Uterus (tissue), 4 donors: ENCODE results near the gene ZFP82. TPM values are rescaled to one million over a fixed set of nuclear protein-coding genes. Genes with fewer than 3 reads are reported as not detected.

Experiments used
- DNase-seq, 2 donors: peaks; one replicate each; pipeline ENCODE4 v3.0.0-alpha.2; 2019 to 2020
- H3K27ac ChIP-seq, 2 donors: fragments of 200-600 bp; sonication (generic); 1 replicate in 1 of 2; 2 replicates in 1 of 2; pipeline ENCODE4 v1.5.1; 2016 to 2018
- H3K27me3 ChIP-seq, 2 donors: fragments of 200-600 bp; sonication (generic); one replicate each; pipeline ENCODE4 v1.5.1; 2018 to 2019; ENCODE audit warnings: control low read depth in 1 of 2
- H3K36me3 ChIP-seq, 2 donors: fragments of 200-600 bp; sonication (generic); one replicate each; pipeline ENCODE4 v1.5.1; 2019; ENCODE audit warnings: control low read depth in 1 of 2
- H3K4me1 ChIP-seq, 2 donors: fragments of 200-600 bp; sonication (generic); one replicate each; pipeline ENCODE4 v1.5.1; 2018 to 2019; ENCODE audit warnings: control low read depth in 1 of 2
- H3K4me3 ChIP-seq, 2 donors: fragments of 200-600 bp; sonication (generic); 1 replicate in 1 of 2; 2 replicates in 1 of 2; pipeline ENCODE4 v1.5.1; 2018 to 2019; ENCODE audit warnings: mild to moderate bottlenecking in 1 of 2
- H3K9me3 ChIP-seq, 2 donors: fragments of 200-600 bp; sonication (generic); one replicate each; pipeline ENCODE4 v1.5.1; 2019; ENCODE audit warnings: control low read depth in 1 of 2
- CTCF ChIP-seq, 4 experiments: fragments of 200-600 bp in 2 of 4; fragments of 450-650 bp in 2 of 4; sonication (generic) in 2 of 4; IDR thresholded peaks; one replicate each; pipeline ENCODE4 v1.5.1; 2016 to 2019; ENCODE audit warnings: antibody characterized with exemption in 4 of 4, mild to moderate bottlenecking in 2 of 4, moderate library complexity in 1 of 4
- POLR2A ChIP-seq, 2 donors: fragments of 450-650 bp; IDR thresholded peaks; one replicate each; pipeline ENCODE4 v1.6.1; 2016; ENCODE audit warnings: antibody characterized with exemption in 2 of 2, mild to moderate bottlenecking in 1 of 2, moderate library complexity in 1 of 2
- intact Hi-C: fragments of 100-400 bp; cut with DNase I; formaldehyde crosslinking; loops from one replicate; pipeline ENCODE4 v1.15.1; 2023; ENCODE audit warnings: low total_unique reads
- total RNA-seq, 4 donors: library from RNA; depleted of rRNA in 3 of 4; stranded (reverse); fragments of >200 nt in 3 of 4; gene quantifications; one replicate each; pipeline versions ENCODE4 v1.1.0 to v1.2.4, GENCODE V29; 2014 to 2023
- donor health status: DM: yes; HTN: yes; CAD: no.

The ZFP82 gene
- total RNA-seq, 4 donors from 2014 or later: 0.88 to 29.9 (median 8.3) TPM

GRCh38 chr19:36373638-36374156 lies 44.7 kb downstream of the ZFP82 start:
- Histone ChIP-seq H3K27me3 (no peaks in the 10 kb centered on the region), H3K27ac (no peak overlapping the region), H3K9me3 (no peaks in the 10 kb centered on the region), H3K4me1 (peaks cover 5 to 12% of the 10 kb centered on the region in 2 donors), H3K36me3 (no peaks in the 10 kb centered on the region), H3K4me3 (no peak overlapping the region)
- TF ChIP-seq POLR2A (IDR thresholded peaks at IDR 0.05): no peak
- TF ChIP-seq CTCF (IDR thresholded peaks at IDR 0.05): no peak
- intact Hi-C loops: no loop called here
- no peak for DNase-seq

- TF ChIP-seq CTCF (IDR thresholded peaks at IDR 0.05) (no peak), POLR2A (IDR thresholded peaks at IDR 0.05) (no peak)
- H3K9me3 ChIP-seq: no peaks in the 10 kb centered on the region
- no peak for DNase-seq
- no peaks in the 10 kb centered on the region for H3K27me3 ChIP-seq
- H3K36me3 ChIP-seq: no peaks in the 10 kb centered on the region
- no peak overlapping the region for H3K4me3 ChIP-seq
- intact Hi-C loops: no loop called here
- H3K4me1 ChIP-seq: no peaks in the 10 kb centered on the region
- H3K27ac ChIP-seq: no peak overlapping the region
Measured at GRCh38 chr19:36371886-36372285, 46.6 kb downstream of the ZFP82 start.

- no peak overlapping the region for H3K27ac ChIP-seq
- no peak for DNase-seq
- intact Hi-C loops: no loop called here
- H3K27me3 ChIP-seq: no peaks in the 10 kb centered on the region
- H3K9me3 ChIP-seq: no peaks in the 10 kb centered on the region
- no peaks in the 10 kb centered on the region for H3K36me3 ChIP-seq
- no peaks in the 10 kb centered on the region for H3K4me1 ChIP-seq
- no peak for TF ChIP-seq CTCF (IDR thresholded peaks at IDR 0.05)
- TF ChIP-seq POLR2A (IDR thresholded peaks at IDR 0.05): no peak
- H3K4me3 ChIP-seq: no peak overlapping the region
Measured at GRCh38 chr19:36363845-36364244, 54.6 kb downstream of the ZFP82 start.

Other genes starting within 250 kb of the ZFP82 start
- gene ZNF565, start 204.0 kb downstream of the ZFP82 start, total RNA-seq: 10 to 100 TPM in 1 of 4 donors, 1 to 10 TPM in 3; 1.5 to 20.8 (median 6.1) TPM
- 100 to 1,000 TPM in 1 of 4 donors, 10 to 100 TPM in 3; 54.7 to 238 (median 84.2) TPM for gene ZNF146, start 203.5 kb downstream of the ZFP82 start, total RNA-seq
- 10 to 100 TPM in 2 of 4 donors, 1 to 10 TPM in 2; 3.3 to 28.7 (median 9.0) TPM for gene ZFP14, start 39.4 kb downstream of the ZFP82 start, total RNA-seq
- 10 to 100 TPM; 10.3 to 42.4 (median 19.4) TPM for gene ZNF566, start 70.9 kb upstream of the ZFP82 start, total RNA-seq
- 10 to 100 TPM in 2 of 4 donors, 1 to 10 TPM in 2; 5.1 to 42.3 (median 13.9) TPM for gene ZNF260, start 109.6 kb upstream of the ZFP82 start, total RNA-seq
- 10 to 100 TPM in 2 of 4 donors, 1 to 10 TPM in 2; 4.9 to 44.5 (median 13.1) TPM for gene ZNF529, start 154.6 kb upstream of the ZFP82 start, total RNA-seq
- 10 to 100 TPM in 1 of 4 donors, 1 to 10 TPM in 2, under 1 TPM in 1; 0.59 to 29.4 (median 5.5) TPM for gene ZNF382, start 186.7 kb upstream of the ZFP82 start, total RNA-seq
- 10 to 100 TPM in 3 of 4 donors, 1 to 10 TPM in 1; 5.1 to 46.5 (median 20.7) TPM for gene ZNF461, start 248.2 kb upstream of the ZFP82 start, total RNA-seq